Nephron (organoid): Measurements from ENCODE around the gene MXRA8.

Experiments
- H3K27ac Mint-ChIP-seq, 3 experiments: 2 replicates each; pipeline ENCODE4 v1.8.0; 2020; ENCODE audit warnings: mixed read lengths in 3 of 3, mild to moderate bottlenecking in 2 of 3, moderate library complexity in 1 of 3
- H3K27me3 Mint-ChIP-seq: 2 replicates; pipeline ENCODE4 v1.8.0; 2021; ENCODE audit warnings: low read depth, mild to moderate bottlenecking, moderate library complexity, mixed read lengths
- H3K36me3 Mint-ChIP-seq: 2 replicates; pipeline ENCODE4 v1.8.0; 2020; ENCODE audit warnings: low read depth, mixed read lengths
- H3K4me1 Mint-ChIP-seq: 2 replicates; pipeline ENCODE4 v1.8.0; 2020; ENCODE audit warnings: mixed read lengths
- H3K4me3 Mint-ChIP-seq, 3 experiments: 2 replicates each; pipeline ENCODE4 v1.8.0; 2020; ENCODE audit warnings: mild to moderate bottlenecking in 3 of 3, mixed read lengths in 3 of 3, moderate library complexity in 2 of 3
- H3K9me3 Mint-ChIP-seq: 2 replicates; pipeline ENCODE4 v1.8.0; 2020; ENCODE audit warnings: mixed read lengths
- CTCF ChIP-seq, 3 experiments: fragments of 200-600 bp; sonication (generic); IDR thresholded peaks; one replicate each; pipeline ENCODE4 v1.5.0; 2021; ENCODE audit warnings: antibody characterized with exemption in 3 of 3; ENCODE audit not compliant: unreplicated experiment in 3 of 3

Gene MXRA8

DNA sequence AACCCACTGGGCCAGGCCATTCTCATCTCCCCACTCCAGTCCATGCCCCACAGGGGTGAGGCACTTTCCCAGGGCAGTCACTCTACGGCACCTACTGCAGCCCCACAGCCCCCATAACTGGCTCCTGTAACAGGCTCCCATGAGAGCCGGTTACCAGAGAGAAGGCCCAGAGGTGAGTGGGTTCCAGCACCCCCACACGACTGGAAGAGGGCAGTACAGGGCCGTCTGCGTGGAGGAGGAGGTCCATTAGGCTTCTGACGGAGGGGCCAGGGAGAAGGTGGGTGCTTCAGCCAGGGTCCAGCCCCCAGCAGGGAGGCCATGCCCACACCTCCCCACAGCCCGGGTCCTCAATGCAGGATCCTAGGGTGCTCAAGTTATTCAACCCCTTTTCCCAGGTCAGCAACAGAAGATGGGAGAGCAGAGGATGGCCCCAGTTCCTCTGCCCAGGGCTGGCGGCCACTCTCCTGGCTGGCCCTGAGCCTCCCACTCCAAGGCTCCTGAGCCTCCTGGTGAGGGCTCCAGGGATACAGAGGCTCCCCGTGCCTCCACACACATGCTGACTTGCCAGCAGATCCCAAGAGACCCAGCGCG lies 52.2 kb downstream of the MXRA8 start:
- H3K27me3 Mint-ChIP-seq, result no peaks in the 10 kb centered on the region
- peaks cover 22% of the 10 kb centered on the region for H3K4me1 Mint-ChIP-seq
- H3K27ac Mint-ChIP-seq, result peak overlapping the region; percentile 51 to 81 (median 72)
- no peak for TF ChIP-seq CTCF (IDR thresholded peaks at IDR 0.05; ENCODE audit: unreplicated experiment in 3 of 3)
- peak overlapping the region; percentile 89 to 92 (median 90) for H3K4me3 Mint-ChIP-seq
- H3K9me3 Mint-ChIP-seq, result no peaks in the 10 kb centered on the region
- H3K36me3 Mint-ChIP-seq, result no peaks in the 10 kb centered on the region

GRCh38 chr1:1305300-1306069 lies 52.9 kb downstream of the MXRA8 start:
- H3K4me3 Mint-ChIP-seq, result peak overlapping the region; percentile 89 to 92 (median 90)
- H3K36me3 Mint-ChIP-seq, result no peaks in the 10 kb centered on the region
- no peaks in the 10 kb centered on the region for H3K27me3 Mint-ChIP-seq
- peak overlapping the region; percentile 51 to 81 (median 60) for H3K27ac Mint-ChIP-seq
- TF ChIP-seq CTCF (IDR thresholded peaks at IDR 0.05; ENCODE audit: unreplicated experiment in 3 of 3), result no peak
- peaks cover 22% of the 10 kb centered on the region for H3K4me1 Mint-ChIP-seq
- no peaks in the 10 kb centered on the region for H3K9me3 Mint-ChIP-seq

- peaks cover 22% of the 10 kb centered on the region for H3K4me1 Mint-ChIP-seq
- no peaks in the 10 kb centered on the region for H3K27me3 Mint-ChIP-seq
- peak overlapping the region; percentile 78 to 86 (median 86) for H3K4me3 Mint-ChIP-seq
- no peaks in the 10 kb centered on the region for H3K36me3 Mint-ChIP-seq
- no peak for TF ChIP-seq CTCF (IDR thresholded peaks at IDR 0.05; ENCODE audit: unreplicated experiment in 3 of 3)
- H3K9me3 Mint-ChIP-seq, result no peaks in the 10 kb centered on the region
- peak overlapping the region; percentile 65 to 76 (median 76) for H3K27ac Mint-ChIP-seq
Measured at GRCh38 chr1:1304331-1305299, 53.7 kb downstream of the MXRA8 start.

GRCh38 chr1:1303736-1304135 lies 54.6 kb downstream of the MXRA8 start:
- Mint-ChIP-seq H3K9me3 (no peaks in the 10 kb centered on the region), H3K27ac (no peak overlapping the region), H3K36me3 (no peaks in the 10 kb centered on the region), H3K27me3 (no peaks in the 10 kb centered on the region), H3K4me3 (peak overlapping the region in 1 of 3 experiments; percentile 10), H3K4me1 (peaks cover 22% of the 10 kb centered on the region)
- no peak for TF ChIP-seq CTCF (IDR thresholded peaks at IDR 0.05; ENCODE audit: unreplicated experiment in 3 of 3)

GRCh38 chr1:1302951-1303509 lies 55.3 kb downstream of the MXRA8 start:
- H3K27me3 Mint-ChIP-seq, result no peaks in the 10 kb centered on the region
- H3K27ac Mint-ChIP-seq, result no peak overlapping the region
- no peak overlapping the region for H3K4me3 Mint-ChIP-seq
- TF ChIP-seq CTCF (IDR thresholded peaks at IDR 0.05; ENCODE audit: unreplicated experiment in 3 of 3), result no peak
- no peaks in the 10 kb centered on the region for H3K36me3 Mint-ChIP-seq
- H3K9me3 Mint-ChIP-seq, result no peaks in the 10 kb centered on the region
- peaks cover 22% of the 10 kb centered on the region for H3K4me1 Mint-ChIP-seq
